Measurements from ENCODE around the gene TCFL5.

The TCFL5 gene

GRCh38 chr20:62889411-62889810 lies 27.8 kb upstream of the TCFL5 start:
- no peaks in the 10 kb centered on the region for H3K27me3 Mint-ChIP-seq
- DNase-seq = no peak
- CTCF ChIA-PET = interaction anchor here (1.7 kb wide), 1 partner anchor 12 kb away, joined by 6 read pairs; no protein-coding TSS in a partner anchor
- peaks cover 59% of the 10 kb centered on the region for H3K4me1 Mint-ChIP-seq
- no peaks in the 10 kb centered on the region for H3K9me3 Mint-ChIP-seq
- H3K4me3 Mint-ChIP-seq = no peak overlapping the region
- H3K36me3 Mint-ChIP-seq = peaks cover 69% of the 10 kb centered on the region
- H3K27ac Mint-ChIP-seq = no peak overlapping the region

- H3K27me3 Mint-ChIP-seq = no peaks in the 10 kb centered on the region
- no peak overlapping the region for H3K4me3 Mint-ChIP-seq
- H3K27ac Mint-ChIP-seq = no peak overlapping the region
- no peak for DNase-seq
- no peaks in the 10 kb centered on the region for H3K9me3 Mint-ChIP-seq
- H3K4me1 Mint-ChIP-seq = peaks cover 55% of the 10 kb centered on the region
- H3K36me3 Mint-ChIP-seq = peaks cover 64% of the 10 kb centered on the region
- CTCF ChIA-PET = interaction anchor here (1.7 kb wide), 1 partner anchor 11 kb away, joined by 6 read pairs; no protein-coding TSS in a partner anchor
These were observed 27.3 kb upstream of the TCFL5 start for GRCh38 chr20:62888910-62889309.

GRCh38 chr20:62888406-62888805 lies 26.8 kb upstream of the TCFL5 start:
- DNase-seq = no peak
- Mint-ChIP-seq H3K9me3 (no peaks in the 10 kb centered on the region), H3K36me3 (peaks cover 59% of the 10 kb centered on the region), H3K4me1 (peaks cover 50% of the 10 kb centered on the region), H3K27ac (no peak overlapping the region), H3K27me3 (no peaks in the 10 kb centered on the region), H3K4me3 (no peak overlapping the region)
- CTCF ChIA-PET = interaction anchor here (1.1 to 1.7 kb wide), 2 partner anchors 11 kb away, joined by 4 to 6 read pairs; no protein-coding TSS in a partner anchor

- Mint-ChIP-seq H3K36me3 (peaks cover 54% of the 10 kb centered on the region), H3K27me3 (no peaks in the 10 kb centered on the region), H3K27ac (peak overlapping the region; percentile 55), H3K9me3 (no peaks in the 10 kb centered on the region), H3K4me1 (peaks cover 45% of the 10 kb centered on the region), H3K4me3 (no peak overlapping the region)
- CTCF ChIA-PET = interaction anchor here (1.1 to 1.3 kb wide), 2 partner anchors 12 to 20 kb away, joined by 4 to 6 read pairs; no protein-coding TSS in a partner anchor
- DNase-seq = no peak
These were observed 26.2 kb upstream of the TCFL5 start for GRCh38 chr20:62887860-62888239.

GRCh38 chr20:62887152-62887859 lies 25.7 kb upstream of the TCFL5 start:
- no peaks in the 10 kb centered on the region for H3K27me3 Mint-ChIP-seq
- peak; percentile 43 for DNase-seq
- CTCF ChIA-PET = interaction anchor here (0.8 to 1.3 kb wide), 3 partner anchors 12 to 40 kb away, joined by 3 to 6 read pairs (median 4); no protein-coding TSS in a partner anchor
- H3K4me3 Mint-ChIP-seq = no peak overlapping the region
- H3K27ac Mint-ChIP-seq = peak overlapping the region; percentile 55
- peaks cover 48% of the 10 kb centered on the region for H3K36me3 Mint-ChIP-seq
- no peaks in the 10 kb centered on the region for H3K9me3 Mint-ChIP-seq
- peaks cover 39% of the 10 kb centered on the region for H3K4me1 Mint-ChIP-seq

GRCh38 chr20:62886709-62887058 lies 25.1 kb upstream of the TCFL5 start:
- Mint-ChIP-seq H3K36me3 (peaks cover 48% of the 10 kb centered on the region), H3K27ac (peak overlapping the region; percentile 33), H3K27me3 (no peaks in the 10 kb centered on the region), H3K4me3 (no peak overlapping the region), H3K9me3 (no peaks in the 10 kb centered on the region), H3K4me1 (peaks cover 33% of the 10 kb centered on the region)
- CTCF ChIA-PET = interaction anchor here (0.8 to 1.3 kb wide), 2 partner anchors 21 to 41 kb away, joined by 3 to 6 read pairs; no protein-coding TSS in a partner anchor
- DNase-seq = no peak

- Mint-ChIP-seq H3K36me3 (peaks cover 46% of the 10 kb centered on the region), H3K4me1 (peaks cover 27% of the 10 kb centered on the region), H3K4me3 (no peak overlapping the region), H3K27ac (no peak overlapping the region), H3K9me3 (no peaks in the 10 kb centered on the region), H3K27me3 (peaks cover 3% of the 10 kb centered on the region)
- DNase-seq = no peak
- CTCF ChIA-PET = interaction anchor here (0.8 to 1.2 kb wide), 2 partner anchors 32 to 87 kb away, joined by 3 to 4 read pairs; no protein-coding TSS in a partner anchor
These were observed 24.5 kb upstream of the TCFL5 start for GRCh38 chr20:62885896-62886708.

- Mint-ChIP-seq H3K4me3 (no peak overlapping the region), H3K36me3 (peaks cover 38% of the 10 kb centered on the region), H3K27ac (no peak overlapping the region), H3K9me3 (no peaks in the 10 kb centered on the region), H3K27me3 (peaks cover 3% of the 10 kb centered on the region), H3K4me1 (peaks cover 19% of the 10 kb centered on the region)
- CTCF ChIA-PET = interaction anchor here (0.8 to 1.2 kb wide), 2 partner anchors 32 to 87 kb away, joined by 3 to 4 read pairs; no protein-coding TSS in a partner anchor
- no peak for DNase-seq
These were observed 23.6 kb upstream of the TCFL5 start for GRCh38 chr20:62885046-62885895.

GRCh38 chr20:62884556-62884955 lies 22.9 kb upstream of the TCFL5 start:
- H3K4me3 Mint-ChIP-seq = no peak overlapping the region
- CTCF ChIA-PET = interaction anchor here (1.2 kb wide), 1 partner anchor 88 kb away, joined by 4 read pairs; no protein-coding TSS in a partner anchor
- H3K27me3 Mint-ChIP-seq = peaks cover 3% of the 10 kb centered on the region
- peaks cover 31% of the 10 kb centered on the region for H3K36me3 Mint-ChIP-seq
- peaks cover 16% of the 10 kb centered on the region for H3K4me1 Mint-ChIP-seq
- no peak for DNase-seq
- peak overlapping the region; percentile 19 for H3K27ac Mint-ChIP-seq
- H3K9me3 Mint-ChIP-seq = no peaks in the 10 kb centered on the region

- no peak overlapping the region for H3K27ac Mint-ChIP-seq
- peaks cover 16% of the 10 kb centered on the region for H3K4me1 Mint-ChIP-seq
- H3K27me3 Mint-ChIP-seq = peaks cover 3% of the 10 kb centered on the region
- H3K4me3 Mint-ChIP-seq = no peak overlapping the region
- CTCF ChIA-PET = no interaction called here
- DNase-seq = no peak
- no peaks in the 10 kb centered on the region for H3K9me3 Mint-ChIP-seq
- H3K36me3 Mint-ChIP-seq = peaks cover 25% of the 10 kb centered on the region
These were observed 20.8 kb upstream of the TCFL5 start for GRCh38 chr20:62882426-62882825.

- H3K27me3 Mint-ChIP-seq = peaks cover 3% of the 10 kb centered on the region
- no peak overlapping the region for H3K4me3 Mint-ChIP-seq
- peaks cover 10% of the 10 kb centered on the region for H3K4me1 Mint-ChIP-seq
- H3K9me3 Mint-ChIP-seq = no peaks in the 10 kb centered on the region
- CTCF ChIA-PET = no interaction called here
- no peak for DNase-seq
- H3K36me3 Mint-ChIP-seq = peaks cover 19% of the 10 kb centered on the region
- peak overlapping the region; percentile 52 for H3K27ac Mint-ChIP-seq
These were observed 20.2 kb upstream of the TCFL5 start for GRCh38 chr20:62881662-62882395.

GRCh38 chr20:62880935-62881661 lies 19.5 kb upstream of the TCFL5 start:
- Mint-ChIP-seq H3K9me3 (no peaks in the 10 kb centered on the region), H3K27me3 (peaks cover 3% of the 10 kb centered on the region), H3K27ac (peak overlapping the region; percentile 52), H3K4me1 (peaks cover 4% of the 10 kb centered on the region), H3K36me3 (peaks cover 15% of the 10 kb centered on the region), H3K4me3 (no peak overlapping the region)
- DNase-seq = no peak
- CTCF ChIA-PET = no interaction called here

Data from activated naive CD4-positive, alpha-beta T cell treated with anti-CD3 and anti-CD28 coated beads, Interleukin-2, amount 10 ng/mL, durations not matched to agents 7 days and 5 days (primary cell).